HG03521 (cell line): Measurements from ENCODE around the gene BAG5.

ENCODE experiments used
- ATAC-seq: cut with Tn5 transposase; IDR thresholded peaks from one replicate; pipeline ENCODE4 v1.9.1; 2021; ENCODE audit warnings: mild to moderate bottlenecking, moderate library complexity; ENCODE audit not compliant: unreplicated experiment

Gene BAG5

DNA sequence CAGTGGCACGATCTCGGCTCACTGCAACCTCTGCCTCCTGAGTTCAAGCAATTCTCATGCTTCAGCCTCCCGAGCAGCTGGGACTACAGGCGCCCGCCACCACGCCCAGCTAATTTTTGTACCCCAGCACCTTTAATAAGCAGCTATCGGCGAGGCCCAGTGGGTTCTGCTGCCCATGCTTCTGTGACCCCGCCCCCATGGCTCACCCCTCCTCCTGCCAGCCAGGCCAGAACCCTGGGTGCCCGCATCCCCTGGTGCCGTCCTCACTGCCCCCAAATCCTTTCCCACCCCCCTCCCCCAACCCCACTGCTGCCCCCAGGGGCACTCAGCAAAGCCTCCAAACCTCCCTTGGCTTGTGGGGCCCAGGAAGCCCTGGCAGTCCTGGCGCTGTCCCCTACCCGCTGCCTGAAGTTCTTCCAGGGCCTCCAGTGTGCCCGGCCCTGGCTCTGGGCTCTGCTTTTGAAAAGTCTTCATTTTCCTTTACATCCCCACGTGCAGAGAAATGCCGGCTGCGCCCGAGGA, 14.5 kb downstream of the BAG5 start:
- ATAC-seq, result no peak

DNA sequence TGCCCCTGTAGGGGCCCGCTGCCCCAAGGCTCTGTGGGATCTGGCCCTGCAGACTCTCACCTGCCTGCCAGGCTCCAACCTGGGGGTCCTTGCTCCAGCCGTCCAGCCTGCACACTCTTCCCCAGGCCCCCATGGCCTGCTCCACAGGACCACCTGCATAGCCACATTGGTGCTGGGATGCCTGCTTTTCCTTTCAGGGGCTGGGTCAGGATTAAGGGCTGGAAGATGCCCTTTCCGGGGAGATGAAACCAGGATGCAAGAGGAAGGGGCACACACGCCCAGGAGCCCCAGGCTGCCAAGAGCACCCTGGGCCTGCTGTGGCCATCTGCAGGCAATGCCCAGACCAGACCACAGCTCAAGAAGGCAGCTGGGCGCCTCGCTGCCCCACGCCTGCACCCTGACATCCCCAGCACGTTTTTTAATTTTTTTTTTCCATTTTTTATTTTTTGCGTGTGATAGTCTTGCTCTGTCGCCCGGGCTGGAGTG, 15.0 kb downstream of the BAG5 start:
- no peak for ATAC-seq

DNA sequence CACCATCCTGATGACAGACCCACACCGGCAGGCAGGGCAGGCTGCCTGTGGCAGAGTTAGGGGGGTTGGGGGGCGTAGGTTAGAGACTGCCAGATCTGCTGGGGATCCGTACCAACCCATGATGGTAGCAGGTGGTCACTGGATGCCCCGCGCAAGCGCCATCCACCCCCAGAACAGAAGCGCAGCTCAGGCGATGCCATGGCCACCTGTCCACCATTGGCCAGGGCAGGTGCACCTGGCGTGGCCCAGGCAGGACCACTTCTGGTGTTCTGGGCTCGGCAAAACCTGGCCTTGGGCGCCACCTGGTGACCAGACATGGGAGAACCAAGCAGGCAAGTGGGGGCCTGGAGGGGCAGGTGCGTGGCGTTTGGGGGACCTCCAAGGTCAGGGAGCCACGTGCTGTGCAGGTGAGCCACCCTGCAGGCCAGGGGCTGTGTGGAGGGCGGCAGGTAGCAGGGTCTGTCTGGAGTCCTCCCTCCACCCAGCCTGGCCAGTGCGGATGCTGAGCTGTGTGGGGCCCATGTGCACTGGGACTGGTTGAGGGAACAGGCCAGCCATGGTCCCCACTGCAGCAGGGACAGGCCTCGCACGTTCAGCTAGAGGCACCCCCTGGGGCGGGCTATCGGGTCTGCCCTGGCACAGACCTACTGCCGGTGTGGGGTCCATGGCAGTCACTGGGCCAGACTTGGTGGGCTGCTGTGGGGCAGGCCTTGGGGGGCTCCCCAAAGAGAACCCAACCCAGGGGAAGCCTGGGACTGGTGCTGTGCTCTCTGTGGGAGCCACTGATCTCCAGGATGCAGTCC, 15.6 kb downstream of the BAG5 start:
- no peak for ATAC-seq

DNA sequence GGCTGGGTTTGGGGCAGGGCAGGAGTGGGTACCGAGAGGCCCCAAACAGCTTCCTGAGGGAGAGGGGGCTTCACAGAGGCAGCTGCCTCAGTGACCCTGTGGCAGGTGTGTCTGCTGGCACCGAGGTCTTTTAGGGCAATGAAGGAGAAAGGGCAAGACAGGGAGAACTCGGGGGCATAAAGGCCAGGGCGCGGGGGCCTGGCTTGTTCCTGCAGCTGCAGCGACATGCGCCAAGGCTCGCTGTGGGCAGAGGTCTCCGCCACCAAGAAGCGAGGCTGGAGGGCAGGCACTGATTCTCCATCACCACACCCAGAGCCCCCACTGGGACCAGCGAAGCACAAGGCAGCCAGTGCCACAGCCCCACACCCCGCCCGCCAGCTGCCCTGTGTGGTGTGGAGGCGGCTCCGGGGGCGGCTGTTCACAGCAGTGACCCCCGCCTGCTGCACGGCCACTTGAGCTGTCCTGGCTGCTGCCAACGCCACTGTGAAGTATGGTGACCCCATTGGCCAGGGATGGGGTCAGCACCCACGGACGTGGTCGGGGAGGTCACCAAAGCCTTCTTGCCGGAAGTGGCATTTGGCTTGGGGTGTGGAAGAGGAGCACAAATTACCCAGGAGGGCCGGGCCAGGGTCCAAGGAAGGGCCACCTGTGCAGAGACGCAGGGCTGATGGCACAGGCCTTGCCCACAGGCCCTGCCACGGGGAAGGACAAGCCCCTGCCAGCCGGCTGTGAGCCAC, 16.4 kb downstream of the BAG5 start:
- ATAC-seq, result no peak

DNA sequence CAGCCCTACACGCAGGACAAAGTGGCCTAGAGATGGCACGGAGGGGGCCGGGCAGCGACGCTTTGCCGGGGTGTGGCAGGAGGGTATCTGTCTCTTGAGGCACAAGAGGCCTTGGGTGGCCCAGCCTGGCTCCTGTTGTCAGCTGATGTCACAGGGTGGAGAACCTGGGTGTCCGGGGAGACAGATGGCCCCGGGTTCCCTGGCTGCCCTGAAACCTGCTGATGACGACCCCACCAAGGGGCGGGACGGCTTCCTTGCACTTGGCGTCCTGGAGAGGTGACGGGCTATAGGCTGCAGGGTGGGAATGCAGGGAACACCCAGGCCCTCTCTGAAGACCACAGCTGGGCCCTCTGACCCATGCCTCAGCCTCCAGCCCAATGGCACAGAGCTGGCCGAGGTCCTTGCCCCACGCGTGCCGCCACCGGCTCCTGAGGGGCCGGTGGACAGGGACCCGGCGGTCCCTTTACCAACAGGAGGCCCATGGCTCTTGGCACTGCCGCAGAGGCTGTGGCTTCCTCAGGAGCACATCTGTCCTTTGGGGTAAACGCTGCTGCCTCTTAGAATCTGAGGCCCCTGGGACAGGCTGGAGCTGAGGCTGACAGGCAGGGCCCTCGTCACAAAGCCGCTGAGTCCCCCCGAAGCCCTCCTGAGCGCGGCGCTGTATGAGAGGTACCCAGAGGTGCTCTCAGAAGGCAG, 17.1 kb downstream of the BAG5 start:
- ATAC-seq, result no peak

DNA sequence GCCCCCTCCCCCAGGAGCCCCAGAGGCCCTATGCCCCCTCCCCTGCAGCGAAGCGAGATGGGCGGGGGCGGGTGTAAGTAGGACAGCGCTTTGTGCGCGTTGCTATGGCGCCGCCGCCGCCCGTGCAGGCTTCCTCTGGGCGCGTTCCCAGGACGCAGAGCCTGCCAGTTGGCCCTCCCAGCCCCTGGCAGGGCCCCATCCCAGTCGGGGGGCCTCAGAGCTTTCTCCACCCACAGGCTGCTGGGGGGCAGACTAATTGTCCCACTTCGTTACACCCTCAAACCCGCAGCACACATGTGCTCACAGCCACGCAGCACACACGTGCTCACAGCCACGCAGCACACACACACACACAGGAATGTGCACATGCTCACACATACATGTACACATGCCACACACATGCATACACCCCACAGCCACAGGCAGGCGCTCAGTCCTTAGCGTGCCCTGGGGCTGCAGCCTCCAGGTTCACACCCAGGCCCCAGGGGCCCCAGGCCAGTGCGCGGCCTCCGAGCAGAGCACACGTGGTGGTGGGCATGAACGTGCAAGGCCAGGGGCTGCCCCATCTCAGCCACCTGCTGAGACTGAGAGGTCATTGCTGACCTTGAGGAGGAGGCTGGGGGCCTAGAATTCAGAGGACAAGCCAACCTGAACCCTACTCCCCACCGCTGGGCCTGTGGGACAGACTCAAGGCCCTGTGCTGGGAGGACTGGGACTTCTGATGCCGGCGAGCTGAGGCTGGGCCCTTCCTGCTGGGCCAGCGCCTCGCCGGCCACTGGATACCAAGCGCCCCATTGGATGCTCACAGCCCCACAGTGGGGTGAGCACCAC, 17.9 kb downstream of the BAG5 start:
- ATAC-seq, result no peak

DNA sequence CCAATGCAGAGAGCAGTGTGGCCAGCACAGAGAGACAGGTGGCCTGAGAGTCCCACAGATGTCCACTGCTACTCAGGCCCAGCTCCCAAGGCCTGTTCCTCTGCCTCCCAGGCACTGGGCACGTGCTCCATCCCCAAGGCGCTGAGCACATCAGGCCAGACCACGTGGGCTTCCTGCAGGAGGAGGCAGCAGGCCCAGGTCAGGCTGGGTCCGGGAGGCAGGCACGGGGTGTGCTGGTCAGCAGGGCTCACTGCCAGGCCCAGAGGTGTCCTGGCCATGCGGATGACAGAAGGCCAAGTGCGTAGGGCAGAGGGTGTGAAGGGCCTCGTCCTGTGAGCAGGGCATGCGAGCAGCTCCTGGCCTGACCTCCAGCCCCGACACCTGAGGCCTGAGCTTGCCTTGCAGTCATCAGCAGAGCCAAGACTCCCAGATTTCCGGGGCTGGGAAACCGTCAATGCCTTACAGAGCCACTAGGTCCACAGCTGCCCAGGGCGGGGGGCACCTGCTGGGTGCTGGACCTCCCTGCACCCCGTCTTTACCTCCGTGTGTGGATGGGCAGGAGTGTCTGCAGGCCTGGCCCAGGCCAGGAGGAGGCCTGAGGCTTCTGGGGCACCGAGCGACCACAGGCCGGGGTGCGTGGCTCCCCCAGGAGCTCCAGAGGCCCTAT, 18.6 kb downstream of the BAG5 start:
- ATAC-seq, result no peak

DNA sequence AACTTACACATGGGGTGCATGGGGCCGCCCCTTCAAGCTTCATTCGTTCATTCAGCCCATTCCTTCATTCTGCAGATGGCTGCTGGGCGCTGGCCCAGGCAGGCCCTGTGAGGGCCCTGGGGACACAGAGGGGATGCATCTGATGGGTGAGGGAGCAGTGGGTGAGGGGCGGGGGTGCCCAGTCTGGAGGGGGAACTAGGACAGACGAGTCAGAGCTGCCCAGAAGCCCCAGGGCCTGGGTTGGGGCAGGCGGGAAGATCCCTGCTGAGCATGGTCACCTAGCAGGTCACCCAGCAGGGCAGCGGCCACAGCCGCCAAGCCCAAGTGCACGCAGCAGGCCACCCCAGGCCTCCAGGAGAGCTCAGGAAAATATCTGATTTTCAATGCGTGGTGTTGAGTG, 19.3 kb downstream of the BAG5 start:
- no peak for ATAC-seq

DNA sequence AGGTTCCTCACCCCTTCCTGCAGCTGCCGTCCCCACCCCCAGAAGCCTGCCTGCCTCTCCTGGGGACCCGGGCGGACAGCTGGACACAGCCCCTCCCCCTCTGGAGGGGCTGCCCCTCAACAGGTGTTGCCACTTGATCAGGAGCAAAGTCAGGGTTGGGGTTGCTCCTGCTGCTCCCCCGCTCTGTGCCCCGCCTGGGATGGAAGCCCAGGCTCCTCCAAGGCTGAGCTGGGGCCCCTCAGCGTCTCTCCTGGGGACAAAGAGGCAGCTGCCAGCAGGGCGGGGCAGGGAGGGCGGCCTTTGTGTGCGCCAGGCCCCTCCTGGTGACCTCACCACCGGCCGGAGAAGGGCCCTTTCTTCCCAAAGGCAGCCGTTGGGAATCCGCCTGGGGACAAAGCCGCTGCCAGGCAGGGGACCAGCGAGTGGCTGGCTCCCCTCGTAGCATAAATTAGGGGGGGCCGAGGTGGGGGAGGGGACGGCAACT, 19.8 kb downstream of the BAG5 start:
- no peak for ATAC-seq

DNA sequence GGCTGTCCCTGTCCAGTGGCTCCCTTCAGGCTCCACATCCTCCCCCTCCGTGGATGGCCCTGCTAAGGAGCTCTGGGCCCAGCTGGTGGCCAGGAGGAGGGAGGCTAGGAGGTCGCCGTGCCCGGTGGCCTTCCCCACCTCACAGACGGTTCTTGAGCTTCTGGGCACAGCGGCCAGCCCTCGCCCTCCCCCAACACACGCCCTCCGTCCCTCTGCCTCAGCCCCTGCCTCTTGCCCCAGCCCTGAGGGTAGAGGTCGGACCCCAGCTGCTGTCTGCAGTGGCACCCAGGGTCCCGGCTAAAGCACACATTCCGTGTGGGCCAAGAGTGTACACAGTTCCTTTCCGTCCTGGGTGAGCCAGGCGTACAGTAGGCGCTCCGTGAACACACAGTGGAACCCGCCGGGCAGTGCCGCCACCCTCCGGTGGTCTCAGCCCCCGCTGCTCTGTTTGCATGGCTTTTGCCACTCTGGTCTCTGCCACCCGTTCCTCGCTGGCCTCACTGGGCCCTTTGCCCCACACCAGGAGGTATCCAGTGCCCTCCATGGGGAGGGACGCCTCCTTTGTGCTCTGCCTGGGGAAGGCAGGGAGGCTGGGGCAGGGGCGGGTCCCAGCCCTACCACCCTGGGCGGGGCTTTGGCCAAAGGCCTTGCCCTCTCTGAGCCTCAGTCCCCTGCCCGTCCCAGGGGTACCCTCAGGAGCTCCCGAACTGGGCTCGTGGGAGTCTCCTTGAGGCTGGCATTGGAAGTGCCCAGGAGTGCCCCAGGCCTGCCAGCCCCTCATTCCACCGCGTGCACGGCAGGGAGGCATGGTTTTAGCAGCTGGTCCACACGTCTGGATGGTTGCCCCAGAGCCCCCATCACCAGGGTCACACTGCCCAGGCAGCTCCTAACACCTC, 20.5 kb downstream of the BAG5 start:
- ATAC-seq, result no peak

DNA sequence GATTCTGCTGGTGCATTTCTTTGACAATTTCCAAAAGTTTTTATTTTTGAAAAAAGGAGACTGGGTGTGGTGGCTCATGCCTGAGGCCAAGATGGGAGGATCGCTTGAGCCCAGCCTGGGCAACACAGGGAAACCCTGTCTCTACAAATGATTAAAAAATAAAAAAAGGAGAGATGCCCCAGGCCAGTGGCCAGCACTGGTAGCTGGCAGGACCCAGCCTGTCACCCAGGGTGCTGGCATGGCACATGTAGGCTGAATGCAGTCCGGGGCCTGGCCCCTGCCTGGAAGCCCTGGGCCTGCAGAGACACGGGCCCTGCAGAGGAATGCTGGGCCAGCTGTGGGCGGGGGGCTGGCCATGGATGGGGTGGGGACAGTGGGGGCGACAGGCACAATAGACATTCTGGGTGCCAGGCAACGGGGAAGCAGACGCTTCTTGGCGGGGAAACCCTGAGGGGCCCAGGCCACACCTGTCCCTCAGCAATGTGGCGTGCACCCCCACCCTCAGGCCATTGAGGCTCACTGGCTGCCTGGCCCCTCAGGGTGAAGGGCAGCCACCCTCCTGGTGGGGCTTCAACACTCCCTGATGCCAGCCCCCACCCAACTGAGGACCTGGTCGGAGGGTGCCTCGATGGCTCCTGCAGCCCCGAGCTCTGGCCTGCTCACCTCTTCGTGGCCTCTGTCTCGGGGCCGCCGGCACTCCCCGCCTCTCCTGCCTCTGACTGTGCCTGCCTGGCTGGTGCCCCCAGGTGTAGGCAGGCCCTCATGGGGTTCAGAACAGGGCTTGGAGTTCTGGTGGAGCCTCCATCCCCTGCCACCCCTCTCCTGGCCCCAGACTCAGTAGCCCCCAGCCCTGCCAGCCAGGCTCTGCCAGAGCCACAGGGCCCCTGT, 21.4 kb downstream of the BAG5 start:
- no peak for ATAC-seq

DNA sequence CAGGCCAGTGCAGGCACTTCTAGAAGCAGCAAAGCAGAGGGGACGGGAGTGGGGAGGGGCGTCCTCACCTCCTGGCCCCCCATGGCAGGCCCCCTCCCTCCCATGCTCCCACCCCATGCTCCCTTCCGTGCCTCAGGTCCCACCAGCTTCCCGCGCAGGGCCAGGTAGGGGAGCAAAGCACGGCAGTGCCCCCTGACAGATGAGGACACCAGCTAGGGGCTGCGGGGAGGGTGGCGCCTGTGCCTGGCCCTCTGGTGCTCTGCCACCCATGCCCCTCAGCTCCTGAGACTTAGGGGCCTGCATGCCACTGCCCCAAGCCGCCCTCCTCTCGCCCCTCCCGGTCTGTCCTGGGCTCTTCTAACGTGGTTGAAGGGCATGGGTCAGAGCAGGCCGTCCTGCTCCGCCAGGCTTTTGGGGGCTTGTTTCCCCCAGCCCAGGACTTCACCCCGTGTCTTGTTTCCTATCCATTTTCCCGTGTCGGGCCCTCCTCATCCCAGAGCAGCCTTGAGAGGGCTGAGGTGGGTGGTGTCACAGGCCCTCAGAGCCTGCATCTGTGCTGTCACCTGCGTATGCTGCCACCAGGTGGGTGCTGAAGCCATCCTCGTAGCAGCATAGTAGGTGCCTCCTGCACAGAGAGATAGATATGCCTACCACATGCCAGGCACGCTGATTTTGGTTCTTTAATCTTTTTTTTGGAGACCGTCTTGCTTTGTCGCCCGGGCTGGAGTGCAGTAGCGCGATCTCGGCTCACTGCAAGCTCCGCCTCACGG, 23.2 kb downstream of the BAG5 start:
- ATAC-seq, result no peak

DNA sequence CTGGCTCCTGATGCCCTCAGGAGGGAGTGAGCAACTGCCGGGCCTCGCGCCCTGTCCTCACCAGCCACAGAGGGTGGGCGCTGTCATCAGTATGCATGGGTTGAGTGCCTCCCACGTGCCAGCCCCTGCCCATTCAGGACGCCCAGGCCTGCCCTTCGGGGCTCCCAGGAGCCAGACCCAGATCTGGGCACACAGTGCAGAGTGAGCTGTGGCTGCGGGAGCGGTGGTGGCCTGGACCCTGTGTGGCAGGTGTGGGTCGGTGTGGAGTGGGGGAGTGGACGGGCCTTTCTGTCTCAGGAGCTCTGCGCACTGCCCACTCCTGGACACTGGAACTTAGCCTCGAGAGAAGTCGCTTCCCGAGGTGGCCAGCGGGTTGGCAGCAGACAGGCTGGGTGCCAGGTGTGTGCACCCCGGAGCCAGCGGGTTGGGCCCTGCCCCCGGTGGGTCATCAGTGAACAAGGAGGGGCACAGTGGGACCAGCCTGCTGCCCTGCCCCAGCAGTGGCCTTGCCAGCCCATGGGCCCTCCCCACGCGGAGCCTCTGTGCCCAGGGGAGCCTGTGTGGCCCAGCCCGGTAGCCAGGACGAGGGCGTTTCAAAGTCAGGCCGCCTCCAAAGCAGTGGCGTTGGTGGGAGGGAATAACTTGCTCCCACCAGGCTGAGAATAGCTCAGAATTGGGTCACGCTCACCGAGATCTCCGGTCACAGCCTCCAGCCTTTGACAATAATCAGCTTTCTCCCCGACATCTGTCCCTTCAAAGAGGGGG, 24.0 kb downstream of the BAG5 start:
- ATAC-seq, result no peak

DNA sequence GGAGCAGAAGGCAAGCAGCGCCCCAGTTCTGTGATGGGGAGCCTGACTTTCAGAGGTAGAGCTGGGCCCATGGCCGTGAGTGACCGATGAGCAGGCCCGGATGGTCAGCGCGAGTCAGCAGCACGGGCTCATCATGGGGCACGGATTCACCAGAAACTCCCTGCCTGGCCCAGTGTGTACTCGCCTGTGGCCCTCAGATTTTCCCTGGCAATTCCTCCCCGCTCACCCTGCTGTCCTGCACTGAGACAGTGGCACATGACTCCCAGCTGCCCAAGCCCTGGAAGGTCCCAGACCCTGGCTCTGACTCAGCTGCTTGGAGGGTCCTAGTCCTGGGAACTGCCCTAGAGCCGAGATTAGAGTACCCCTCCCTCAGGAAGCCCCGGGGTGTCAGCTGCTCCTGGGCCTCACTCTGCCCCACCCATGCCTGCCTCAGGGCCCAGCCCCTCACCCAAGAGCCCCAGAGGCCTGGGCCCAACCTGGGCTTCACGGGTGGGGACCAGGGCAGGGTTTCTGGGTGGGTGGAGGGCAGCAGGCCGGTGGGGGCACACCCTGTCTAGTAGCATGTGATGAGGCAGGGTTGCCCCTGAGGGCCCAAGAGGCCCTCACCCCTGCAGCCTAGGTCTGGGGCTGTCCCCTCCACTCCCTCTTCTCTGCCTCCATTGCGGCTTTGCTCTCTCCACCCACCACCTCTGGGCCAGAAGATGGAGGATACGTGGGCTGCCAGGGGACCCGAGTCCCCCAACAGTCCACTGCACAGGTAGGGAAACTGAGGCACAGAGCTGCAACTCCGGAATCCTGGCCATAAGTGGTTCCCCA, 25.1 kb downstream of the BAG5 start:
- no peak for ATAC-seq

DNA sequence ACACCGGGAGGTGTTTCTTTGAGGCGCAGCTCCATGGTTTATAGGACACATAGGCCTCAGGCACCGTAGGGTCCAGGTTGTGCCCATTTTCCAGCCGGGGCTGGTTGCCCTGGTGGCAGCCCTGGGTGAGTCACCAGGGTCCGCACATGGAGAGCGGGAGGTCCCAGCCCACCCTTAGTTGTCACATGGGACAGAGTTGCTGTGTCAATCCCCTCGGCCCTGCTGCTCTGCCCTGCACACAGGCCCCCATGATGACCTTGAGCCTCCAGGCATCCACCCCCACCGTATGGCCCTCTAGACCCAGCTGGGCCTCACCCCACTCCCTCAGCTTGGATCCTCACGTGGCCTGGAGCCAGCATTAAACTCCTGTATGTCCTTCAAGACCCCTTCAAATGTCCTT, 25.8 kb downstream of the BAG5 start:
- no peak for ATAC-seq
